GM21423 (cell line): Measurements from ENCODE around the gene PFDN2.
A peak's percentile ranks its signal among the peaks of the same experiment; 100 is the strongest.
"Not testable (repeated sequence)": the region's sequence is repeated elsewhere in the genome, so short reads cannot be mapped to it uniquely, and the experiment has no call there.

Experiments used
- ATAC-seq: cut with Tn5 transposase; IDR thresholded peaks from one replicate; pipeline ENCODE4 v1.9.1; 2021; ENCODE audit warnings: mild to moderate bottlenecking, moderate library complexity; ENCODE audit not compliant: unreplicated experiment

The PFDN2 gene

DNA sequence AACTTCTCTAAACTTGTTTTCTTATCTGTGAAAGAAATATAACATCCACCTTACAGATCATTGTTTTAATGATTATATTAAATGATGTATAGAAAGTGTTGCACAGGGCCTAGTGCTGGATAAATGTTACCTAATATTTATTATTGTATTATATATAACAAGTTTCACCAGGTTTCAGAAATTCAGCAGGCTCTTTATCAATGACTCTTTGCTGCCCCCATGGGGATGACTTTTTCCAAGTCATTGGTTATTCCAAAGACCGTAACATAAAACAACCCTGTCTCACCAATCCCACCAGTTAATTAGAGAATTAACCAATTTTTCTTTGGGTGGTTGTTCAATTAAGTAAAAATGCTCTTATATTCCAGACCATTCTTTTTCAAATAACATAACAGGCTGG is 21.9 kb upstream of the PFDN2 start:
- no peak for ATAC-seq

DNA sequence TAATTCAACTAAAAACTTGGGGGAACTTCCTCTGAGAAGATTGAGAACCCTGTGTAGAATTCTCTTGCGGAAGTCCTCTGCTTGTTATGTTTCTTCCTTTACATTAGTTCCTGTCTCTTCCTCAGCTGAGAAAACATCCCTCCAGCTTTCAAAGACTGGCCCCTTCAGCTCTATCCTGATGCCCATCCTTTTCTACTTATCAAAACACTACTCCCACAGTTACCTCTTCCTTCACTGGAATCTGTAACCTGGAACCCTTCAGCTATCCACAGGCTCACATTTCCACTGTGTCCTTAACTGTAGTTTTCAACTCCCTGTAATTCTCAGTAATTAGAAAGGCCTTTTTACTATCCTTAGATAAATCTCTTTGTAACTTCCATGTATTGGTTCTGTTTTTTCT is 20.6 kb upstream of the PFDN2 start:
- ATAC-seq: no peak

DNA sequence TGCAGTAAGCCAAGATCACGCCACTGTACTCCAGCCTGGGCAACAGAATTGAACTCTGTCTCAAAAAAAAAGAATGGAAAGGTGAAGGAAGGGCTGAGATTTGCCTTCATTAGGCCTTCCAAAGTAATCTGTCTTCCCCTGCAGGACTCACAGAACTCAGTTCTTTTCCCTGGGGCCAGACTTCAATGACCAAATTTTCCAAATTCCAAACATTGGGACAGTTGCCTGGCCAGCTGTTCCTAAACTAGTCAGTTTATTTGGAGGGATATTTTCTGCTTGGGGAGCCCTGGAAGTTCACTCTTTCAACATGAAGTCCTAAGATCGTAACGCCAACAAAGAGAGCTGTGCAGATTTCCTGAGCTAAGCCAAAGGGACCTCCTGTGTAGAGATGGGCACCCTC is 20.0 kb upstream of the PFDN2 start:
- ATAC-seq: no peak

DNA sequence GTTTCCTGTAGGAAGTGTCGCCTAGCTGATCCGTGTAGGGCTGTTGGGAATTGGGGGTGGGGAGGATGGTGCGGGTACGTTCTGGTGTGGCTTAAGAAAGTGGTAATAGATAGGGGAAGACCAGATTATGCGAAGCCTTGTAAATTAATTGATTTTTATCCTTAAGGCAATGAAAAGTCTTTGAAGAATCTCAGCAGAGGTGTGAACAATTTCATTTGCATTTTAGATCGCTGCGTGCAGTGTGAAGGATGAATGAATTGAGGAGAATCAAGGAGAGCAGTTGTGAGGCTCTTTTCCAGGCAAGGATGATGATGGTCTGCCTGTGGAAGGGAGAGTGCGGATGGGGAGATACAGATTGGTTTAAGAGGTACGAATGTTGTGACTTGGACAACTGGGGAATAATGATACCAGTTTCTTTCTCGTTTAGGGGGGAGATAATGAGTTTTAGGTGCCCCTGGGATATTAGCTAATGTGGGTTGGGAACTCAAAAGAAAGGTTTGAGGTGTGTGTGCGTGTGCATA is 15.4 kb upstream of the PFDN2 start:
- ATAC-seq: no peak

DNA sequence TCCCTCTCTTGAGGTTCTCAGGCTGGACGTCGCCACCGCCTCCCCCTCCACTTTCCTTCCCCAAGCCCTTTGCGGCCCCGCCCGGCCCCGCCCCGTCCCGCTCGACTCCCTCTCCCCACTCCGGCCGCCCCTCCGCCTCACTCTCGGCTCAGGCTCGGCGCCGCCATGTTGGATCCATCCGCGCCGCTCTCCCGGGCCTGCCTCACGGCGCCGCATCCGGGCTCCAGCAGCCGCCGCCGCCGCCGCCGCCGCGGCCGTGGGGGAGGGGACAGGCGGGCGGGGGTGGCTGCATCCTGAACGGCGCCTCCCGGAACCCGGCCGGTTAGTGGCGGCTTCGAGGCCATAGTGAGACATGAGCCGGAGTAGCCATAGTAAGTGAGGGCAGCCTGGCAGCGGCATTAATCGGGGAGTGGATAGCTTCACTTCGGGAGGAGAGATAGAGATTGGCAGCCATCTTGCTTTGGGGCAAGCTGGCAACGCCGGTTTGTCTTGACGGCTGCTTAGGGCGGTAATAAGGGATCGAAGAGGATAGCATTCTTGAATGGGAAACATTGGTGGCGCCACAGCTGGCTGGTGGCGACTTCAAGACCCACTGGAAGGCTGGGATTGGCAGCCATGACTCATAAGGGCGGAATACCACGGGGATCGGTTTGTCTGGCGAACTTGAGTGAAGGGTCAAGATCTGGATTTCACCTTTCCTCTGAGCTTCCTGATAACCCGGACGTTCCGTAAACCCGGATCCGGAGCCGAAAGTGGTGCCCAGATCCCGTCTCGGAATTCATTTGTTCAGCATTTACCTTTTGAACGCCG is 14.8 kb upstream of the PFDN2 start, which contains the start of gene DEDD:
TSS of gene DEDD (minus strand) at position 258 of the 810 bp plus-strand sequence. CDS start 8,205 bp downstream, outside the sequence.
- peak; percentile 93 for ATAC-seq

DNA sequence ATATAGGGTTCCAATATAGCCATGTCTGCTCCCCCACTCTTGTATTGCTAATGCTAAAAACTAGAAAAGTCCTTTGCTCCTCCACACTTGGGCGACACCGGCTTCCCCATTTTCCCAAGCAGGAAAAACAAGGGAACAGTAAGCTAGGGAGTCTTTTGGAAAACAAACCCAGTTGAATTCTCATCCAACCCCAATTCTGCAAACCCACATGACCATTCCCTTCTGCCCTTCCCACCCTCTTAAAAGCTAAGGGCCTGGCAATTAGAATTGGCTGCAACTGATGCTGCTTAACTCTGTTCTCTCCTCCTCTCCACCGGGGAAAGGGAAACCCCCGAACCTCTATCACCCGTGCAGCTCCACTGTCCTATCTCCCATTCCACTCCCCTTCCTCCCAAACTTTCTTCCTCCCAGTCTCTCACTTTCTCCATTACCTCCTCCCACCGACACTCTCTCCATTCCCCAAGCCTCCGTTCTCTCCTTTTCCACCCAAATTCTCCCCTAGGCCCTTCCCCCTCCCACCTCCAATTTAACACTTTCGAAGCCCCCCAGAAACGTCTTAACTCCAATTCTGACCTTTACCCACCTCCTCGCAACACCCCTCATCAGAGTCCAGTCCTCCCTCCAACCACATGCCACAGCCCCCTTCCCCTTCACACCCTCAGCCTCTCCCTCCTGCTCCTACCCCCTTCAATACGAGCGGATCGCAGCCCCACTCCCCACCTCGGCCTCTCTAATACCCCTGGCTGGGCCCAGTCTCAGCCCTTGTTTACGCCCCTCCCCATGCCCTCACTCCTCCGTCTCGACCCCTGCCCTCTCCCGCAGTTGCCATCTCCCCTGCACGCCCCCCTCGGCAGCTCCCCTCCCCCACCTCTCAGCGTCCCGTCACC is 13.9 kb upstream of the PFDN2 start:
- ATAC-seq: peak; percentile 2

DNA sequence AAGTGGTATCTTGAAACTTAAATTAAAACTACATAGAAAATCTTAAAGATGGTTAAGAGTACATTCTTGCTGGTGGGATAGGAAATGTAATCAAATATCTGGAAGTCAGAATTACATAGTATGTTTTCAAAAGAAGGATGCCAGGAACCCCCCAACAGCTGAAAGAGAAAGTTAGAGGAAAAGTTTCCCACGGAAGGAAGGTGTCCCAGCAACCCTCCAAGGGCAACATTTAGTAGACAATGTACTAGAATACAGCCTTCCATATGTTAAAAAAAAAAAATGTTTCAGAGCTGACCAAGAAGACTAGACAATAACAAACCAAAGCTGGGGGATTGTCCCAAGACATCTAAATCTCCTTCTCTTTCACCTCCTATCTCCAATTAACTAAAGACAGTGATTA is 12.4 kb upstream of the PFDN2 start:
- ATAC-seq: no peak

DNA sequence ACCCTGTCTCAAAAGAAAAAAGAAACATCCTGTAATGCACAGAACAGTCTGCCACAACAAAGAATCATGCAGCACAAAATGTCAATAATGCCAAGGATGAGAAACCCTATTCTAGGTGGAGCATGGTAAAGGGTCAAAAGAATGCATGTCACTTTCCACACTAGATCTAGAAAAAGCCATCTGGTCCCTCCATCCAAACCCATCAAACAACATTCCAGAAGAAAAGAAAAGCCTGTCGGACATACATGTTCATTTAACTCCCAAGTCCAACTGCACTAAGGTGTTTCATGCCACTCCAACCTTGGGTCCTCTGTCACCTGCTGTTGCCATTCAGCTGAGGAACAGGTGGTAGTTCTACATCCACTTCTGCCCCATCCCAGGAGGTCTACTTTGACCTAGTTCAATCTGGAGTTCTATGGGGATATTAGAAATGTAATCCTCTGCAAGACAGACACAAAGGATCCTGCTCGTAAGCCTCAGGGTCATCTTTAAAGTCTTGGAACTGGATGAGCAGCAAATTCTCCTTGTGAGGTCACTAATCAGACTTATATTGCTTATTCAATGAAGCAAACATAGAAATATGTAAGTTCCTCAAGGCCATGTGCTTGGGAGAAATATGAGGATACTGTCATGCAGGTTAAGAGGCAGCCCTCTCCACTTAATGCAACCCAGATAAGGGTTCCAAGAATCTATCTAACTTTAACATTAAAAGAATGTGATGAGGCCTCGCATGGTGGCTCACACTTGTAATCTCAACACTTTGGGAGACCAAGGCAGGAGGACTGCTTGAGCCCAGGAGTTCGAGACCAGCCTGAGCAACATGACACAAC is 11.0 kb upstream of the PFDN2 start:
- ATAC-seq: no peak

DNA sequence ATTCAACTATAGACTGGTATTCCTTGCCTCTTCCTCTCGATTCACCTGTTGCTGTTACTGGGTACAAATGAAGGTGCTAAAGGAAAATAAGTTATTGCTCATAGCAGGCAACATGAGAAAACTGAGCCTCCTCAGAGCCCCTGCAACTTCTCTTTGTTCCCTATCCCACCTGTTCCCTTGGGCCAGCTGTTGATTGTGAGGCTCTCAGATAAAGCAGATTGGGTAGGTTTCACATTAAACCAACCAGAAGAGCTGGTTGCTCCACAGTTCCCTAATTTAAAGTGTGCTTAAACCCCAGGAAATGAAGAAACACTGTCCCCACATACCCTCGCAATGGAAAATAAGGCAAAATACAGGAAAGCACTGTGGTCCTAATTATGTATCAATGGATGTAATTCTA is 9.8 kb upstream of the PFDN2 start:
- no peak for ATAC-seq

DNA sequence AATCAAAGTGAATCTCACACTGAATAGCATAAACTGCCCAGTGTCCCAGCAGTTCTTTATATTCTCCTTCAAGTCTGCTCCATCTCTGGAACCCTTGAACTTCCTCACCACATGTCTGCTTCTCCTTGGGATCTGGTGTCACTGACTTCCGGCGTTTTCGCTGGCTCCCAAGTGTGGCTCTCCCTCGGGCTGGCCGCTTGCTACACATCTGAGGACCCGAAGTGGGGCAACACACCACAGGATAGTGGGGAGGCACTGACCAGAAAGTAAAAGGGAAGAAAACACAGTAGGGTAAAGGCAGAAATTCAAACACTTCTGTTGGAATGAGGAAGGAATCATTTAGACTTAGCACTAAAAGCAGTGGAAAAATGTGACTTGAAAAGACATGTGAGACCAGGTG is 5.1 kb upstream of the PFDN2 start:
- ATAC-seq: no peak

DNA sequence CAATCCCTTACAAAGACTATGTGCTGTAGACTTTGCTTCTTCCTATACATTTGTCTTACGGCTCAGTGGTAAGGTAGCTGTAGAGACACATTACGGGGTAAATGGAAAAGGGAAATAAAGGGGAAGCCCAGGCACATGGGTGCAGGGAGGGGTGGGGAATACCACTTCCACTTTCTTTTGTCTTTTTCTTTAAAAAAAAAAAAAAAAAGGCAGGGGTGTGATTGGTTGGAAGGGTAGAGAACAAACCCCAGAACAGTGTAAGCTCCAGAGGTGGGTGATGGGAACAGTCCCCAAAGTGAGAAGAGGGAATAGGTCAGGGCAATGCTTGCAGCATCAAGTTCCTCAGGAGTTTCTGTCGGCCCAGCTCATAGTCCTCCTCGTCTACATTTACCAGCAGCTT is 4.0 kb upstream of the PFDN2 start:
- ATAC-seq: no peak

DNA sequence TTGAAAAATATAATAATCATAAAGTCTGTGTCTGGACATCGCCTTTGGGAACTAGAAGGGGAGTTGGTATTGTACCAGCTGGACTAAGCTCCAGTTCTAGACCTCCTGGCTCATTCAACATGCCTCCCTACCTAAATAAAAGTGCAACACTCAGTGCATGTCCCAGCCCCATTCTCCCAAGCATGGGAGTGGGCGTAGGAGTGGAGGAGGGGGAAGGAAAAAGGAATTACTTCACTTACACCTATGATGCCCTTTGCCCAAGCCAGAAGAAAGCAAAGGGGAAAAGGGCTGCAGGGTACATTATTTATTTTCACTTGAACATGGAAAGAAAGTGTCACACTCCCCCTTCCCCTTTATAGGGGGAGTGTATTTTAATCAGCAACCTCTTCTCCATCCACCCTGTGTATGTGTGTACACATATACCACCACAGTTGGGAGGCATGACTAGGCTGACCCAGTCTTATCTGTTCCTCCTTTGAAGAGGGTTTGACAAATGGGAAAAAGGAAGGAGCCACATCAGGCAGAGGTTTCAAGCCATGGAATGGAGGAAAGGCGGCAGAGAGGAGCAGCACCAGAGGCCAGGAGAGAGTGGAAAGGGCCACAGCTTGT is 3.3 kb upstream of the PFDN2 start:
- ATAC-seq: no peak

DNA sequence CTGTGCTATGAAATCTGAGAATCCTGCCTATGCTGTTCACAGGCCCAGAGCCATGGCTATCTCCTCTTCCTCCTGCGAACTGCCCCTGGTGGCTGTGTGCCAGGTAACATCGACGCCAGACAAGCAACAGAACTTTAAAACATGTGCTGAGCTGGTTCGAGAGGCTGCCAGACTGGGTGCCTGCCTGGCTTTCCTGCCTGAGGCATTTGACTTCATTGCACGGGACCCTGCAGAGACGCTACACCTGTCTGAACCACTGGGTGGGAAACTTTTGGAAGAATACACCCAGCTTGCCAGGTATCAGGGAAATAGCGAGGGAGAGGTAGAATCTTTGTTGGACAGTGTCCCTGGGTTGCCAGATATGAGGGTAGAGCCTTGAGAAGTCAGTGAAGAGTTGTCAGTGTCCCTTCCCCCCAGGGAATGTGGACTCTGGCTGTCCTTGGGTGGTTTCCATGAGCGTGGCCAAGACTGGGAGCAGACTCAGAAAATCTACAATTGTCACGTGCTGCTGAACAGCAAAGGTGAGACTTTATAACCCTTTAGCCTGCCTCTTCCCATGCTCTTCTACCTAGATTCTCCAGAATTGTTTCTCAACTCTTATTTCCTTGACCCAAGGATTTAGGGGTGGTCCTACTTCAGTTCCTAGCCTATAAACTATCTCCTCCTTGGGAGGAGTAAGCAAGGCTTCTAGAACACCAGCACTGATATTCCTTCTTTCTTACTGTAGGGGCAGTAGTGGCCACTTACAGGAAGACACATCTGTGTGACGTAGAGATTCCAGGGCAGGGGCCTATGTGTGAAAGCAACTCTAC is 1.5 kb upstream of the PFDN2 start:
- ATAC-seq: peak; percentile 46

DNA sequence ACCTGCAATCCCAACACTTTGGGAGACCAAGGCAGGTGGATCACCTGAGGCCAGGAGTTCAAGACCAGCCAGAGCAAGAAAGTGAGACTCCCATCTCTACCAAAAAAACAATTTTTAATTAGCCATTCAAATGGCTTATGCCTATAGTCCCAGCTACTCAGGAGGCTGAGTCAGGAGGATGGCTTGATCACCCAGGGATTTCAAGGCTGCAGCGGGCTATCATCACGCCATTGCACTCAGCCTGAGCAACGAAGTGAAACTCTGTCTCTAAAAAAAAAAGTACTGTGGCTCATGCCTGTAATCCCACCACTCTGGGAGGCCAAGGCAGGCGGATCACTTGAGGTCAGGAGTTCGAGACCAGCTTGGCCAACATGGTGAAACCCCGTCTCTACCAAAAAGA is 1.9 kb downstream of the PFDN2 start:
- ATAC-seq: not testable (repeated sequence)

DNA sequence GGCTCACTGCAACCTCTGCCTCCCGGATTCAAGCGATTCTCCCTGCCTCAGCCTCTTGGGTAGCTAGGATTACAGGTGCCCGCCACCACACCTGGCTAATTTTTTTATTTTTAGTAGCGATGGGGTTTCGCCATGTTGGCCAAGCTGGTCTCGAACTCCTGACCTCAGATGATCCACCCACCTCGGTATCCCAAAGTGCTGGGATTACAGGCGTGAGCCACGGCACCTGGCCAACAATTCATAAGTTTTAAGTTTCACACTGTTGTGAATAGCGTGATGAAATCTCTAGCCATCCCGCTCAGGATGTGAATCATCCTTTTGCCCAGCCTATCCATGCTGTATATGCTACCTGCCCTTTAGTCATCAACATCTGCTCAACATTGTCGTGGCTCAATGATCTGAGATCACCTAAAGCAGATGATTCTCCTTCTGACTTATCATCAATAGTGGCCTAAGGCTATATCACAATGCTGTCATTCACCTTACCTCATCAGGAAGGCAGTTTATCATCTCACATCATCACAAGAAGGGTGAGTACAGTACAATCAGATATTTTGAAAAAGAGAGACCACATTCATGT is 2.6 kb downstream of the PFDN2 start:
- no peak for ATAC-seq

DNA sequence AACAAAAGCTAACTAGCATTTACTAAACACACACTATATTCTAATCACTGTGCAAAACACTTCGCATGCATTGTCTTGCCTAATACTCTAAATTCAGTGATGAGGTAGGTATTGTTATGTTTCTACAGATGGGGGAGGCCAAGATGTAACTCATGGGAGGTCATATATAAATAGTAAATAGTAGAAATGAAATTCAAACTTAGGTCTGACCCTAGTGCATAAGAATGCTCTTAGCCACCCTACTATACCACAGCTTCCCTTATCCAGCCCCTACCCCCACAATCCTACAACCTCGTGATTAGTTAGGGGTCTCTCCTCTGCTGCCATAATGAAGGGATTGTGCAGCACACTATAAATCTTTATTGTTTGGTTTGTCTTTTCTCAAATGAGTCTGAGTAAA is 3.3 kb downstream of the PFDN2 start:
- ATAC-seq: no peak

DNA sequence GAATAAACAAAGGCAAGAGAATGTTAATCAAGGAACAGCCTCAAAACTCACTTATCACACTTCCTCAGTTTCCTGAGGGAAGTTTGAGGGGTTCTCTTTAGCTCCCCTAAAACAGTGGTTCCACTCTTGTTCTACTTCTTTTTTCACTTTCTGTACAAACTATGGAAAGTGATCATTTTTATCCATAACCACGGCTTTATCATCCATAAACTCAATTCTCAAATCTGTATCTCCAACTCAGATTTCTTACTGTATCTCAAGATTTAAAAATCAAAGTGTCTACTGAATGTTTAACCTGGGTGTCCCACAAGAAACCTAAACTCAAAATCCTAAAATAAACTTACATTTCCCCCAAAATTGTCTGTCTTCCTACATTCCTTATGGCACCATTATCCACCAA is 3.9 kb downstream of the PFDN2 start:
- ATAC-seq: no peak

DNA sequence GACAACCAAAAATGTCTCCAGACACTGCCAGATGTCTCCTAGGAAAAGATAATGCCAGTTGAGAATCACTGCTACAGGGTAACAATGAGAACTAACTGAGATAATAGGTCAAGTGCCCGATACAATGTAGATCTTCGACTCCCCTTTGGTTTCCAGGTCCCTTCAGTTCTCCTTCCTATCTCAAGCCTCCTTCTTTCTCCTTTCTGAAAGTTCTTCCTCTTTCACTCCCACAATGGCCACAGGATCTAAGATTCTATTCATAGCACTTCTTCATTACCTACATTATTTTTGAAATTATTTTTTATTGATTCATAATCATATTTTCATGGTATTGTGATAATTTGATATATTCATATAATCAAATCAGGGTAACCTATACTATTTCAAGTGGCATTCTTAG is 6.3 kb downstream of the PFDN2 start:
- no peak for ATAC-seq

DNA sequence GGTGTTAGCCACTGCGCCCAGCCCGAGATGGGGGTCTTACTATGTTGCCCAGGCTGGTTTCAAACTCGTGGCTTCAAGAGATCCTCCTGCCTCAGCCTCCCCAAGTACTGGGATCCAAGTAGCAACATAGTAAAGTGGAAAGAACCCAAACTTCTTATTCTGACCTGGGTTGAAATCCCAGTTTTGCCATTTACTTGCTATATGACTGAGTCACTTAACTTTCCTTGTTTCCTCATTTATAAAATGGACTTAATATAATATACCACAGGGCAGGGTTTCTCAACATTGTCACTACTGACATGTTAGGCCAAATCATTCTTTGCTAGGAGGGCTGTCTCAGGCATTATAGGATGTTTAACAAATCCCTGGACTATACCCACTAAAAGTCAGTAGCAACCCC is 6.7 kb downstream of the PFDN2 start:
- ATAC-seq: no peak
